KMS-11 (cell line): ENCODE measurements around the gene ABHD6.
"Not testable (repeated sequence)": the region's sequence is repeated elsewhere in the genome, so short reads cannot be mapped to it uniquely, and the experiment has no call there.

Source experiments
- H2AFZ ChIP-seq: fragments of 200-600 bp; sonication (generic); 2 replicates; pipeline ENCODE4 v1.6.1; 2016; ENCODE audit warnings: antibody characterized with exemption, mixed run types, low read depth
- H3K27ac ChIP-seq: fragments of 200-600 bp; sonication (generic); 2 replicates; pipeline ENCODE4 v1.6.1; 2016; ENCODE audit warnings: mild to moderate bottlenecking, mixed run types
- H3K27me3 ChIP-seq: fragments of 200-600 bp; sonication (generic); 2 replicates; pipeline ENCODE4 v1.6.1; 2017; ENCODE audit warnings: mild to moderate bottlenecking, low read depth, mixed run types, moderate library complexity; ENCODE audit not compliant: insufficient read depth
- H3K36me3 ChIP-seq: fragments of 200-600 bp; sonication (generic); 2 replicates; pipeline ENCODE4 v1.6.1; 2017; ENCODE audit warnings: mild to moderate bottlenecking, mixed run types; ENCODE audit not compliant: insufficient read depth
- H3K4me1 ChIP-seq: fragments of 200-600 bp; sonication (generic); 2 replicates; pipeline ENCODE4 v1.6.1; 2016; ENCODE audit warnings: mild to moderate bottlenecking, low read depth, mixed run types; ENCODE audit not compliant: poor library complexity, severe bottlenecking
- H3K4me2 ChIP-seq: fragments of 200-600 bp; sonication (generic); 2 replicates; pipeline ENCODE4 v1.7.0; 2016; ENCODE audit warnings: mild to moderate bottlenecking, mixed run types
- H3K4me3 ChIP-seq: fragments of 200-600 bp; sonication (generic); IDR thresholded peaks from 2 replicates; pipeline ENCODE4 v1.6.1; 2017; ENCODE audit warnings: low read depth, low read length, mixed read lengths; ENCODE audit not compliant: insufficient read depth
- H3K79me2 ChIP-seq: fragments of 200-600 bp; sonication (generic); 2 replicates; pipeline ENCODE4 v1.6.1; 2016; ENCODE audit warnings: low read depth, mixed run types; ENCODE audit not compliant: insufficient read depth
- H3K9ac ChIP-seq: fragments of 200-600 bp; sonication (generic); 2 replicates; pipeline ENCODE4 v1.6.1; 2016; ENCODE audit warnings: mild to moderate bottlenecking, mixed run types
- H4K20me1 ChIP-seq: fragments of 200-600 bp; sonication (generic); 2 replicates; pipeline ENCODE4 v1.6.1; 2016; ENCODE audit warnings: mild to moderate bottlenecking, mixed run types; ENCODE audit not compliant: insufficient read depth
- TF ChIP-seq, protein P1 (sequence below): fragments of 200-600 bp; sonication (generic); conservative IDR thresholded peaks from 2 replicates; pipeline ENCODE4 v1.6.1; 2017; ENCODE audit warnings: low read depth, mild to moderate bottlenecking, antibody characterized with exemption, low read length, moderate library complexity, mixed read lengths

ABHD6 gene

DNA sequence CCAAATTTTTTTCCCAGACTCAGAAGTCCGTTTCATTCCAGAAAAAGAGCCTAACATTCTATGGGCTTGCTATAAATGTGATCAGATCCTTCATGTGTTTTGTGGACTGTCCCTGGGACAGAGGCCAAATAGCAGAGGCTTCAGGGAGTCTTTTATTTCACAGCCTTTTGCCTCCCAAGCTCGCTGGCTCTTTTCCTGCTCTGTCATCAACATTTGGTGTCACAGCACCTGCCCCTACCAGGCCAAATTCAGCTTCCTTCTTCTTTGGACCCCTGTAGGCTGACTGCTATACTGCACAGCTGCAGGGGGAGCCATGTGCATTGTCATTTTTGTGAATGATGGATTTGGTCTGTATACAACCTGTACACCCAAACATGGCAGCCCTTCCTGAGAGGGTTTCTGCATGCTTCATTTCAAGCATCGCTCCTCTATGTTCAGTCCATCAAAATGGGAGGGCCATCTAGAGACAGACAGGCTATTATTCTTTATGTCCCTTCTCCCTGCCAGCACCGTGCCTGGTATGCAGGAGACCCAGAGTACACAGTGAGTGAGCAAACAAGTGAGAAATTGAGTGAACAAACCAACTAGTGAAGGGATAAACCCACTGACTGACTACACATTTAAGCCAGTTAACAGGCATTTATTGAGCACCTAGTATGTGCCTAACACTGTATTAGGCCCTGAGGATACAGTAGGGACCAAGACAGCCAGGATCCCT, 50.6 kb downstream of the ABHD6 start:
- Histone ChIP-seq H3K79me2 (no peaks in the 10 kb centered on the region), H4K20me1 (no peaks in the 10 kb centered on the region), H2AFZ (no peak overlapping the region), H3K27me3 (no peaks in the 10 kb centered on the region), H3K4me2 (no peak overlapping the region), H3K4me1 (no peaks in the 10 kb centered on the region), H3K9ac (no peak overlapping the region), H3K4me3 (no peak overlapping the region), H3K36me3 (no peaks in the 10 kb centered on the region), H3K27ac (no peak overlapping the region)
- TF ChIP-seq, protein P1, sequence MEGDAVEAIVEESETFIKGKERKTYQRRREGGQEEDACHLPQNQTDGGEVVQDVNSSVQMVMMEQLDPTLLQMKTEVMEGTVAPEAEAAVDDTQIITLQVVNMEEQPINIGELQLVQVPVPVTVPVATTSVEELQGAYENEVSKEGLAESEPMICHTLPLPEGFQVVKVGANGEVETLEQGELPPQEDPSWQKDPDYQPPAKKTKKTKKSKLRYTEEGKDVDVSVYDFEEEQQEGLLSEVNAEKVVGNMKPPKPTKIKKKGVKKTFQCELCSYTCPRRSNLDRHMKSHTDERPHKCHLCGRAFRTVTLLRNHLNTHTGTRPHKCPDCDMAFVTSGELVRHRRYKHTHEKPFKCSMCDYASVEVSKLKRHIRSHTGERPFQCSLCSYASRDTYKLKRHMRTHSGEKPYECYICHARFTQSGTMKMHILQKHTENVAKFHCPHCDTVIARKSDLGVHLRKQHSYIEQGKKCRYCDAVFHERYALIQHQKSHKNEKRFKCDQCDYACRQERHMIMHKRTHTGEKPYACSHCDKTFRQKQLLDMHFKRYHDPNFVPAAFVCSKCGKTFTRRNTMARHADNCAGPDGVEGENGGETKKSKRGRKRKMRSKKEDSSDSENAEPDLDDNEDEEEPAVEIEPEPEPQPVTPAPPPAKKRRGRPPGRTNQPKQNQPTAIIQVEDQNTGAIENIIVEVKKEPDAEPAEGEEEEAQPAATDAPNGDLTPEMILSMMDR = no peak

DNA sequence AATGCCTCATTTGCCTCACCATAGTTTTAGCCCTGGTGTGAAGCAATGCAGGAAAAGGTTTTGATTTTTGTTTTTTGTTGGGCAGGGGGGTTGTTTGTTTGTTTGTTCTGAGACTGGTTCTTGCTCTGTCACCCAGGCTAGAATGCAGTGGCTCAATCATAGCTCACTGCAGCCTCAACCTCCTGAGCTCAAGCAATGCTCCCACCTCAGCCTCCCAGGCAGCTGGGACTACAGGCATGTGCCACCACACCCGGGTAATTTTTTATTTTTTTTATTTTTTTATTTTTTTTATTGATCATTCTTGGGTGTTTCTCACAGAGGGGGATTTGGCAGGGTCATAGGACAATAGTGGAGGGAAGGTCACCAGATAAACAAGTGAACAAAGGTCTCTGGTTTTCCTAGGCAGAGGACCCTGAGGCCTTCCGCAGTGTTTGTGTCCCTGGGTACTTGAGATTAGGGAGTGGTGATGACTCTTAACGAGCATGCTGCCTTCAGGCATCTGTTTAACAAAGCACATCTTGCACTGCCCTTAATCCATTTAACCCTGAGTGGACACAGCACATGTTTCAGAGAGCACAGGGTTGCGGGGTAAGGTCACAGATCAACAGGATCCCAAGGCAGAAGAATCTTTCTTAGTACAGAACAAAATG, 51.5 kb downstream of the ABHD6 start:
- not testable (repeated sequence) for H2AFZ ChIP-seq, H4K20me1 ChIP-seq, H3K4me2 ChIP-seq, H3K9ac ChIP-seq, H3K27ac ChIP-seq, H3K4me1 ChIP-seq, H3K36me3 ChIP-seq, H3K27me3 ChIP-seq, H3K4me3 ChIP-seq, H3K79me2 ChIP-seq

DNA sequence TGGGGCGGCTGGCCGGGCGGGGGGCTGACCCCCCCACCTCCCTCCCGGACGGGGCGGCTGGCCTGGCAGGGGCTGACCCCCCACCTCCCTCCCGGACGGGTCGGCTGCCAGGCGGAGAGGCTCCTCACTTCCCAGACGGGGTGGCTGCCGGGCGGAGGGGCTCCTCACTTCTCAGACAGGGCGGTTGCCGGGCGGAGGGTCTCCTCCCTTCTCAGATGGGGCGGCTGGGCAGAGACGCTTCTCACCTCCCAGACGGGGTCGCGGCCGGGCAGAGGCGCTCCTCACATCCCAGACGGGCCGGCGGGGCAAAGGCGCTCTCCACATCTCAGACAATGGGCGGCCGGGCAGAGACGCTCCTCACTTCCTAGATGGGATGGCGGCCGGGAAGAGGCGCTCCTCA, 52.9 kb downstream of the ABHD6 start:
- H3K27ac ChIP-seq, H3K9ac ChIP-seq, H3K4me1 ChIP-seq, H2AFZ ChIP-seq, H3K36me3 ChIP-seq, H3K4me2 ChIP-seq, H3K4me3 ChIP-seq, H3K79me2 ChIP-seq, H3K27me3 ChIP-seq, H4K20me1 ChIP-seq: not testable (repeated sequence)

DNA sequence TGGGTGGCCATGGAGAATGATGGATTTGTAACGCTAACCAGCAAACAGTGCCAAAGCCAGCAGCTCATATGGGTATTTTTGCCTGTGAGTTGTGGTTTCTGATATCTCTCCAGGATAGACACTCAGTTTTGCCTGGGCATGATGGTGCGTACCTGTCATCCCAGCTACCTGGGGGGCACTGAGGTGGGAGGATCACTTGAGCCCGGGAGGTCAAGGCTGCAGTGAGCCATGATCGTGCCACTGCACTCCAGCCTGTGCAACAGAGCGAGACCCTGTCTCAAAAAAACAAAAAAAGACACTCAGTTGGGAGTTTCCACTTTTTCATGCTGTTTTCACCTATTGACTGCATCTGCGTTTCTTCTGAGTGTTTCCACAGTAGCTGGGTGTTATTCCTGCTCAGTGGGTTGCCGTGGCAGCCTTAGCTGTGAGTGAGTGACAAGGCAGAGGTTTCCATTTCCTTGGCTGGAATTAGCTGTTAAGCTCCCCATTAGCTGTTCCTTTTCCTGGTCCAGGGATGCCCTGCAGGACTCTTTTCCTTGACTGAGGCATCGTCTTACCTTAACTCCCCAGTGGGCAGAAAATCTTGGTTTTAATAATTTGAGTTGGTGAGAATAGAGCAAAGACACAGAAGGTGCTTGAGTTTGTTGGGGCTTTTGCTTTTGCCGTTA, 54.2 kb downstream of the ABHD6 start:
- no peaks in the 10 kb centered on the region for H3K36me3 ChIP-seq
- TF ChIP-seq, protein P1 = no peak

DNA sequence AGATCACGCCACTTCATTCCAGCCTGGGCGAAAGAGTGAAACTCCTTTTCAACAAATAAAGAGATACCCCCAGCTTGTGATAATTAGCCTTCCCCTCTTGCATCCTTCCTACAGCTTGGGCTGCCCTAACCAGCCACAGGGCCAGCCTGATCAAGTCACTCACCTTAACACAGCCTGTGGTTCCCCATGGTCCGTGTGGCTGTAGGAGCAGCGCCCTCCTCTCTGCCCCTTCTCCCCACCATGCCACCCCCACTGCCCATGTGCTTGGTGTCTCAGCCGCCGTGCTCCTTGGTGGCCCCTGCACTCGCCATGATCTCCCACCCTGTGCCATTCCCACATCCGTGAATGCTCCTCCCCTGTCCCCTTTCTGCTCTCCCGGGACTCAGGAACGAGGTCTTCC, 55.3 kb downstream of the ABHD6 start:
- Histone ChIP-seq H3K27me3 (no peaks in the 10 kb centered on the region), H3K9ac (no peak overlapping the region), H3K27ac (no peak overlapping the region), H3K4me2 (no peak overlapping the region), H3K79me2 (no peaks in the 10 kb centered on the region), H3K4me1 (no peaks in the 10 kb centered on the region), H4K20me1 (no peaks in the 10 kb centered on the region), H2AFZ (no peak overlapping the region), H3K4me3 (no peak overlapping the region), H3K36me3 (no peaks in the 10 kb centered on the region)
- TF ChIP-seq, protein P1 = no peak

More for the DNA sequence above, 54.2 kb downstream of the ABHD6 start:
- Histone ChIP-seq H3K27me3 (no peaks in the 10 kb centered on the region), H3K4me3 (no peak overlapping the region), H3K4me1 (no peaks in the 10 kb centered on the region), H2AFZ (no peak overlapping the region), H3K79me2 (no peaks in the 10 kb centered on the region), H4K20me1 (no peaks in the 10 kb centered on the region), H3K4me2 (no peak overlapping the region), H3K27ac (no peak overlapping the region), H3K9ac (no peak overlapping the region)
